IPS-20b (cell line): ENCODE data around the gene ZPR1.
"Not testable (repeated sequence)": the region's sequence is repeated elsewhere in the genome, so short reads cannot be mapped to it uniquely, and the experiment has no call there.

ENCODE experiments used
- H3K27ac ChIP-seq: one replicate; pipeline ENCODE4 v1.5.1; 2013; ENCODE audit warnings: low read length
- H3K27me3 ChIP-seq: 2 replicates; pipeline ENCODE4 v1.6.1; 2013; ENCODE audit warnings: mild to moderate bottlenecking, low read length, inconsistent platforms; ENCODE audit not compliant: insufficient read depth
- H3K36me3 ChIP-seq: 2 replicates; pipeline ENCODE4 v1.6.1; 2013; ENCODE audit warnings: low read depth, mild to moderate bottlenecking, inconsistent platforms, low read length, moderate library complexity; ENCODE audit not compliant: insufficient read depth
- H3K4me1 ChIP-seq: 2 replicates; pipeline ENCODE4 v1.6.1; 2013; ENCODE audit warnings: mild to moderate bottlenecking, control low read depth, inconsistent platforms, low read length, moderate library complexity; ENCODE audit not compliant: insufficient read depth
- H3K4me3 ChIP-seq: 2 replicates; pipeline ENCODE4 v1.5.1; 2013; ENCODE audit warnings: mild to moderate bottlenecking, low read length, inconsistent platforms
- H3K9ac ChIP-seq: 2 replicates; pipeline ENCODE4 v1.6.1; 2013; ENCODE audit warnings: low read depth, mild to moderate bottlenecking, inconsistent platforms, low read length, moderate library complexity
- H3K9me3 ChIP-seq: 2 replicates; pipeline ENCODE4 v1.6.1; 2013; ENCODE audit warnings: mild to moderate bottlenecking, low read depth, low read length, inconsistent platforms; ENCODE audit not compliant: insufficient read depth

ZPR1 gene, protein sequence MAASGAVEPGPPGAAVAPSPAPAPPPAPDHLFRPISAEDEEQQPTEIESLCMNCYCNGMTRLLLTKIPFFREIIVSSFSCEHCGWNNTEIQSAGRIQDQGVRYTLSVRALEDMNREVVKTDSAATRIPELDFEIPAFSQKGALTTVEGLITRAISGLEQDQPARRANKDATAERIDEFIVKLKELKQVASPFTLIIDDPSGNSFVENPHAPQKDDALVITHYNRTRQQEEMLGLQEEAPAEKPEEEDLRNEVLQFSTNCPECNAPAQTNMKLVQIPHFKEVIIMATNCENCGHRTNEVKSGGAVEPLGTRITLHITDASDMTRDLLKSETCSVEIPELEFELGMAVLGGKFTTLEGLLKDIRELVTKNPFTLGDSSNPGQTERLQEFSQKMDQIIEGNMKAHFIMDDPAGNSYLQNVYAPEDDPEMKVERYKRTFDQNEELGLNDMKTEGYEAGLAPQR

DNA sequence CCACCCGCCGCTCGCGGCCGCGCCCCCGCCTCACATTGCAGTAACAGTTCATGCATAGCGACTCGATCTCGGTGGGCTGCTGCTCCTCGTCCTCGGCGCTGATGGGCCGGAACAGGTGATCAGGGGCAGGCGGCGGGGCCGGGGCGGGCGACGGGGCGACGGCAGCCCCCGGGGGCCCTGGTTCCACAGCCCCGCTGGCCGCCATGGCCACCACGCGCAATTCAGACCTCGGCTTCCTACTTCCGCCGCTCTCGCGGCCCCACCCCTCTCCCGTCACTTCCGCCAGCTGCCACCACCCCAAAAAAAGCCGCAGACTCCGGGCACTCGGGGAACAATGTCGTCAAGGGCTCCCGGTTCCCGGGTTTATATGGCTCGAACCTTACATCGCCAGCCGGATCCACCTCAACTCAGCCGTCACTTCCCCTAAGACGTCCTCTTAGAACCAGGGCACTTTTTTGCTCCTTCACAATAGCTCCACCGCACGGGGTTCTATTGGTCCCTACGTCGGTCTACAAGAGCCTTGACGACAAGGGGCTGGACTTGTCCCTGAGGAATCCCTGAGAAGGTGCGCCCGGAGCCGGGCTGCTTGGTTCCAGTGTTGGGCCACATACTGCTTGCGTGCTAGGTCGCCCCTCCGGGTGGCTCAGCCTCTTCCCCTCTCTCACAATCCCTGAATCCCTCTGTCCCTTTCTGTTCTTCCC is at the start of gene ZPR1:
Gene ZPR1, minus strand, starts transcription at position 238 of the 701 bp plus-strand sequence. Its CDS starts 33 bp downstream, at position 205.
- H3K36me3 ChIP-seq: peaks cover 39% of the 10 kb centered on the region
- peaks cover 31% of the 10 kb centered on the region for H3K27me3 ChIP-seq
- H3K9me3 ChIP-seq: no peaks in the 10 kb centered on the region
- no peak within 1 kb of the TSS for H3K27ac ChIP-seq
- peak within 1 kb of the TSS; percentile 92 for H3K4me3 ChIP-seq
- H3K9ac ChIP-seq: peak within 1 kb of the TSS; percentile 80
- peaks cover 9% of the 10 kb centered on the region for H3K4me1 ChIP-seq

DNA sequence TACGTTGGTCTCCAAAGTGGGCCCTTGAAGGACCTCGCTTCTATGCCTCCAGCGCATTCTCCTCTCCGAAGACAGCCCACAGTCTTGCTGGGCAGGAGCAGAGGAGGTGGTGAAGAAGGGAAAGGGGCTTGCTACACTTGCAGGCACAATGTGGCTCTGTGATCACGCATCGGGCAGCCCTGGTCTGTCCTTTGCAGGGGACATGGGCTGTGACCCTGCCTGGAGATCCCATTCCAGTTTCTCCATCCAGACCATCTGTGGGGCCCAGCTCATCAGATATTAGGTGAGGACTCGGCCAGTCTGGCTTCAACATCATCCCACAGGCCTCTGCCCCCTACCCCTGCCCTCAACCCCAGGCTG is 48.8 kb upstream of the ZPR1 start:
- Histone ChIP-seq H3K27me3 (peaks cover 12% of the 10 kb centered on the region), H3K9me3 (no peaks in the 10 kb centered on the region), H3K9ac (no peak overlapping the region), H3K36me3 (no peaks in the 10 kb centered on the region), H3K4me3 (no peak overlapping the region), H3K4me1 (peaks cover 7% of the 10 kb centered on the region; the same call in 1 of the 2 replicates), H3K27ac (no peak overlapping the region)

DNA sequence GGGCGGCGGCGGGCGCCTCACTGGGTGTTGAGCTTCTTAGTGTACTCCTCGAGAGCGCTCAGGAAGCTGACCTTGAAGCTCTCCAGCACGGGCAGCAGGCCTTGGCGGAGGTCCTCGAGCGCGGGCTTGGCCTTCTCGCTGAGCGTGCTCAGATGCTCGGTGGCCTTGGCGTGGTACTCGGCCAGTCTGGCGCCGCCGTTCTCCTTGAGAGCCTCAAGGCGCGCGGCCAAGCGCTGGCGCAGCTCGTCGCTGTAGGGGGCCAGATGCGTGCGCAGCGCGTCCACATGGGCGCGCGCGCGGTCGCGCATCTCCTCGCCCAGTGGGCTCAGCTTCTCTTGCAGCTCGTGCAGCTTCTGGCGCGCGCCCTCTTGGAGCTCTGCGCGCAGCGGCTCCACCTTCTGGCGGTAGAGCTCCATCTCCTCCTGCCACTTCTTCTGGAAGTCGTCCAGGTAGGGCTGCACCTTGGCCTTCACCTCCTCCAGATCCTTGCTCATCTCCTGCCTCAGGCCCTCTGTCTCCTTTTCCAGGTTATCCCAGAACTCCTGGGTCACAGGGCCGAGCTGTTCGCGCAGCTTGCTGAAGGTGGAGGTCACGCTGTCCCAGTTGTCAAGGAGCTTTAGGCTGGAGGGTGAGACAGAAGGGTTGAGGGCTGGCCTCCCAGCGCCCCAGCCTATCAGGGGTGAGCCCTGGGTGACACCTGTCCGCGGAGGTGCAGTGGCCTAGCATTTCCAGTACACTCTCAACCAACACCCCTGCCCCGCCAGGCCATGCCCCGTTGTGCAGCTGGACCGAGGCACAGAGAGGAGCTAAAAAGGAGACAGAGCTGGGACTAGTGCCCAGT is 48.2 kb upstream of the ZPR1 start:
- Histone ChIP-seq H3K9me3 (no peaks in the 10 kb centered on the region), H3K4me3 (peak overlapping the region; percentile 67; the same call in 1 of the 2 replicates), H3K36me3 (no peaks in the 10 kb centered on the region), H3K27me3 (peaks cover 12% of the 10 kb centered on the region), H3K27ac (no peak overlapping the region), H3K4me1 (peaks cover 7% of the 10 kb centered on the region; the same call in 1 of the 2 replicates), H3K9ac (peak overlapping the region; percentile 74; the same call in 1 of the 2 replicates)

DNA sequence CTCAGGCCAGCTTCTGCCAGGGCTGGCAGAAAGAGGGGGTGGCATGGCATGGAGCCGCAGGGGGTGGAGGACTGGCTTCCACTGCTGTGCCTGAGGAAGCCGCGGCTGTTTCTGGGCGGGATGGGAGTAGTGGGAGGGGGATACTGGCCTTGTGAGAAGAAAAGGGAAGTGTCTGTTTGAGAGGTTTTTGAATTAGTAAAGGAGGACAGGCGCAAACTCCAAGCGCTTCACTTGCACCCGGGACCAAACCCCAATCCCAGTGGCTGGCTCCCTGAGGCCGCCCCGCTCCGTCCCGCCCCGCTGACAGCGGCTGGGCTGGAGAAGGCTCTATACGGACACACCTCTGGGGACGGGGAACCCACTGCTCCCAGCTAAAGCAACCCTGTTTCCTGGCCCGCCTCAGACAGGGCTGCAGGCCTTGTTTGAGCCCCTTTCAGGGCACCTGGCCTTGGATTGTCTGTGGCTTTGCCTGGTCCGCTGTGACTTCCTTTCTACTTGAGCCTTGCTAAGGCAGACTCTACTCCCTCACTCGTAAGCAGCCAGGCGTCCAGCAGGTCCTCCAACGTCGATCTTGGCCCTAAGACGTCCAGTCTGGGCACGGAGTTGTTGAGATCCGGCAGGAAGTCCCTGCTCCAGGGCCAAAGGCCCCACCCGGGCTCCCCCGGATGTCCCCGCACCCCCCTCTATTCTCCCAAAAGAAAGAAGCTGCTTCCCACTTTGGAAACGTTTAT is 47.4 kb upstream of the ZPR1 start:
- Histone ChIP-seq H3K27me3 (peaks cover 12% of the 10 kb centered on the region), H3K36me3 (no peaks in the 10 kb centered on the region), H3K4me3 (peak overlapping the region; percentile 67), H3K9ac (peak overlapping the region; percentile 74; the same call in 1 of the 2 replicates), H3K4me1 (peaks cover 7% of the 10 kb centered on the region; the same call in 1 of the 2 replicates), H3K9me3 (no peaks in the 10 kb centered on the region), H3K27ac (no peak overlapping the region)

DNA sequence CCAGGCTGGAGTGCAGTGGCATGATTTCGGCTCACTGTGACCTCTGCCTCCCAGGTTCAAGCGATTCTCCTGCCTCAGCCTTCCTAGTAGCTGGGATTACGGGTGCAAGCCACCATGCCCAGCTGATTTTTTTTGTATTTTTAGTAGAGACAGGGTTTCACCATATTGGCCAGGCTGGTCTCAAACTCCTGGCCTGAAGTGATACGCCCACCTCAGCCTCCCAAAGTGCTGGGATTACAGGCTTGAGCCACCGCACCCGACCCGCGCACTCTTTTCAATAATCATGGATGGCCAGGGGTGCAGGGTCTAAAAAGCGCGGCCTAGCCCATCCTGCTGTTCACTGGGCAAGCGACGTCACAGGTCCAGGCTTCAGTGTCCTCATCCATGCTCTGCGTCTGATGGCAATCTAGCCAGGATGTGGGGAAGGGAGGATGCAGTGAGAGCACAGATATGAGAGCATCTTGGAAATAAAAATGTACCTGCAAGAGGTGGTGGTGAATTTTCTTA is 46.8 kb upstream of the ZPR1 start:
- H3K4me3 ChIP-seq, H3K36me3 ChIP-seq, H3K4me1 ChIP-seq, H3K9me3 ChIP-seq, H3K27ac ChIP-seq, H3K9ac ChIP-seq: not testable (repeated sequence)
- peaks cover 12% of the 10 kb centered on the region for H3K27me3 ChIP-seq

DNA sequence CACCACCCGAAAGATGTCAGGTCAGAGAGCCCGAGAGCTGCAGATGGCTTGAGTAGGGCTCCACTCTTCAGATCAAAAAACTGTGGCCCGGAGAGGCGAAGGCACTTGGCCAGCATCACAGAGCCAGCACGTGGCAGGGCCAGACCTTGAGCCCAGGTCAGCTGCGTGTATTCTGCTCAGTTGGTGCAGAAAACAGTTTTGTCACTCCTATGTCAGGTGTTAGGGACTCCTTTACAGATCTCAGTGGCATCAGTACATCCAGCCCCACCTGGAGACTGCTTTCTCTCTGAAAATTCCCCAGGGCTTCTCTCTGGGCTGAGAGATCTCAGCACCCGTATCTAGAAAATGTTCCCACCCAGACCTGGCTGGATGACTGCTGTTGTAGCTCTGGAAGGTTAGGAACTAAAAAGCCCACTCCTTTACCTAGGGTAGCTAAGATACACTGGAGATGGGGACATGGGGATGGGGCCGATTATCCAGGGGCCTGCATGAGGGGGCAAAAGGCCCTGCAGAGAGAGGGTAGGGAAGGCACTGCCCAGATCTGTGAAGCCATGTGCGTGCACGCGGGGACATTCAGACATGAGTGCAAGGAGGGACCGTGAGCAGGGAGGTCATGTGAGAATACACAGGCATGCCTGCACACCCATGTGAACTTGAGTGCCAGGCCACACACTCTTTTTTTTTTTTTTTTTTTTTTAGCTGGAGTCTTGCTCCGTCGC is 46.2 kb upstream of the ZPR1 start:
- Histone ChIP-seq H3K27me3 (peaks cover 12% of the 10 kb centered on the region), H3K27ac (no peak overlapping the region), H3K9me3 (no peaks in the 10 kb centered on the region), H3K4me1 (peaks cover 7% of the 10 kb centered on the region; the same call in 1 of the 2 replicates), H3K4me3 (no peak overlapping the region), H3K9ac (no peak overlapping the region), H3K36me3 (no peaks in the 10 kb centered on the region)

DNA sequence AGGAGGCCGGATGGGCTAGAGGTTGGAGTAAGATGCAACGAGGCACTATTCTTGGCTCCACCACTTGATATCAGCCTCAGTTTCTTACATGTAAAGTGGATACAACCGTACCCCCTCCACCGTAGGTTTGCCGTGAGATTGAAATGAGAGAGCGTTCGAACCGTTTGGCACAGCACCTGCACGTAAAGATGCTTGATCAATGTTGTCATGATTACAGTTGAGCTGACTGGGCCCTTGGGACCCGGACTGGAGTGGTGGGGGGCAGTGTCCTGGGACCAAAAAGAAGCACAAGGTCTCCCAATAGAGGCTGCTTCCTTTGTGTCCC is 45.6 kb upstream of the ZPR1 start:
- H3K4me3 ChIP-seq: no peak overlapping the region
- H3K9me3 ChIP-seq: no peaks in the 10 kb centered on the region
- H3K27me3 ChIP-seq: peaks cover 12% of the 10 kb centered on the region
- H3K27ac ChIP-seq: no peak overlapping the region
- H3K9ac ChIP-seq: no peak overlapping the region
- no peaks in the 10 kb centered on the region for H3K36me3 ChIP-seq
- H3K4me1 ChIP-seq: peaks cover 7% of the 10 kb centered on the region; the same call in 1 of the 2 replicates

DNA sequence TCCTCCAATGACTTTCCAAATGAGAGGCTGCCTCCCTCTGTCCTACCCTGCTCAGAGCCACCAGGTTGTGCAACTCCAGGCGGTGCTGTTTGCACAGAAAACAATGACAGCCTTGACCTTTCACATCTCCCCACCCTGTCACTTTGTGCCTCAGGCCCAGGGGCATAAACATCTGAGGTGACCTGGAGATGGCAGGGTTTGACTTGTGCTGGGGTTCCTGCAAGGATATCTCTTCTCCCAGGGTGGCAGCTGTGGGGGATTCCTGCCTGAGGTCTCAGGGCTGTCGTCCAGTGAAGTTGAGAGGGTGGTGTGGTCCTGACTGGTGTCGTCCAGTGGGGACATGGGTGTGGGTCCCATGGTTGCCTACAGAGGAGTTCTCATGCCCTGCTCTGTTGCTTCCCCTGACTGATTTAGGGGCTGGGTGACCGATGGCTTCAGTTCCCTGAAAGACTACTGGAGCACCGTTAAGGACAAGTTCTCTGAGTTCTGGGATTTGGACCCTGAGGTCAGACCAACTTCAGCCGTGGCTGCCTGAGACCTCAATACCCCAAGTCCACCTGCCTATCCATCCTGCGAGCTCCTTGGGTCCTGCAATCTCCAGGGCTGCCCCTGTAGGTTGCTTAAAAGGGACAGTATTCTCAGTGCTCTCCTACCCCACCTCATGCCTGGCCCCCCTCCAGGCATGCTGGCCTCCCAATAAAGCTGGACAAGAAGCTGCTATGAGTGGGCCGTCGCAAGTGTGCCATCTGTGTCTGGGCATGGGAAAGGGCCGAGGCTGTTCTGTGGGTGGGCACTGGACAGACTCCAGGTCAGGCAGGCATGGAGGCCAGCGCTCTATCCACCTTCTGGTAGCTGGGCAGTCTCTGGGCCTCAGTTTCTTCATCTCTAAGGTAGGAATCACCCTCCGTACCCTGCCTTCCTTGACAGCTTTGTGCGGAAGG is 44.8 kb upstream of the ZPR1 start:
- H3K27me3 ChIP-seq: peaks cover 12% of the 10 kb centered on the region
- H3K9ac ChIP-seq: no peak overlapping the region
- no peak overlapping the region for H3K27ac ChIP-seq
- no peak overlapping the region for H3K4me3 ChIP-seq
- H3K4me1 ChIP-seq: peaks cover 7% of the 10 kb centered on the region; the same call in 1 of the 2 replicates
- no peaks in the 10 kb centered on the region for H3K9me3 ChIP-seq
- H3K36me3 ChIP-seq: no peaks in the 10 kb centered on the region

DNA sequence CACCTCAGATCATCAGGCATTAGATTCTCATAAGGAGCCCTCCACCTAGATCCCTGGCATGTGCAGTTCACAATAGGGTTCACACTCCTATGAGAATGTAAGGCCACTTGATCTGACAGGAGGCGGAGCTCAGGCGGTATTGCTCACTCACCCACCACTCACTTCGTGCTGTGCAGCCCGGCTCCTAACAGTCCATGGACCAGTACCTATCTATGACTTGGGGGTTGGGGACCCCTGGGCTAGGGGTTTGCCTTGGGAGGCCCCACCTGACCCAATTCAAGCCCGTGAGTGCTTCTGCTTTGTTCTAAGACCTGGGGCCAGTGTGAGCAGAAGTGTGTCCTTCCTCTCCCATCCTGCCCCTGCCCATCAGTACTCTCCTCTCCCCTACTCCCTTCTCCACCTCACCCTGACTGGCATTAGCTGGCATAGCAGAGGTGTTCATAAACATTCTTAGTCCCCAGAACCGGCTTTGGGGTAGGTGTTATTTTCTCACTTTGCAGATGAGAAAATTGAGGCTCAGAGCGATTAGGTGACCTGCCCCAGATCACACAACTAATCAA is 44.0 kb upstream of the ZPR1 start:
- Histone ChIP-seq H3K9ac (no peak overlapping the region), H3K9me3 (no peaks in the 10 kb centered on the region), H3K27ac (no peak overlapping the region), H3K4me1 (peaks cover 7% of the 10 kb centered on the region; the same call in 1 of the 2 replicates), H3K27me3 (peaks cover 12% of the 10 kb centered on the region), H3K4me3 (no peak overlapping the region), H3K36me3 (no peaks in the 10 kb centered on the region)
